HCT116 (cell line): ENCODE data around the gene LRFN4.

Experiments
- CEBPB ChIP-seq: IDR thresholded peaks from 2 replicates; pipeline ENCODE4 v1.6.1; 2012; ENCODE audit warnings: low read depth
- CTCF ChIP-seq, 3 experiments: fragments of 200-600 bp in 1 of 3; sonication (generic) in 1 of 3; IDR thresholded peaks in 2 of 3; conservative IDR thresholded peaks in 1 of 3; 2 replicates each; pipeline ENCODE4 v1.5.1; 2012 to 2017; ENCODE audit warnings: low read depth in 2 of 3, low read length in 2 of 3, antibody characterized with exemption in 1 of 3, borderline replicate concordance in 1 of 3, control low read depth in 1 of 3, mild to moderate bottlenecking in 1 of 3, mixed read lengths in 1 of 3, mixed run types in 1 of 3, moderate library complexity in 1 of 3; ENCODE audit not compliant: insufficient read depth in 1 of 3
- EGR1 ChIP-seq: IDR thresholded peaks from 2 replicates; pipeline ENCODE4 v1.6.1; 2012; ENCODE audit warnings: low read depth
- EZH2phosphoT487 ChIP-seq: fragments of 200-600 bp; IDR thresholded peaks from 2 replicates; pipeline ENCODE4 v1.6.1; 2018; ENCODE audit warnings: antibody characterized with exemption, borderline replicate concordance
- JUND ChIP-seq: IDR thresholded peaks from 2 replicates; pipeline ENCODE4 v1.6.1; 2012
- MAX ChIP-seq: IDR thresholded peaks from 2 replicates; pipeline ENCODE4 v1.6.1; 2012
- POLR2A ChIP-seq: IDR thresholded peaks from 2 replicates; pipeline ENCODE4 v1.7.0; 2011; ENCODE audit warnings: borderline replicate concordance; ENCODE audit not compliant: insufficient read depth, insufficient read length; ENCODE audit errors: extremely low read depth
- POLR2AphosphoS5 ChIP-seq: IDR thresholded peaks from 2 replicates; pipeline ENCODE4 v1.6.1; 2011; ENCODE audit warnings: mild to moderate bottlenecking, low read depth, low read length, moderate library complexity
- RAD21 ChIP-seq: IDR thresholded peaks from 2 replicates; pipeline ENCODE4 v1.6.1; 2012; ENCODE audit warnings: low read depth, mild to moderate bottlenecking
- REST ChIP-seq: IDR thresholded peaks from 2 replicates; pipeline ENCODE4 v1.6.1; 2012; ENCODE audit warnings: low read depth
- SP1 ChIP-seq: IDR thresholded peaks from 2 replicates; pipeline ENCODE4 v1.6.1; 2012; ENCODE audit warnings: low read depth
- SRF ChIP-seq: IDR thresholded peaks from 2 replicates; pipeline ENCODE4 v1.6.1; 2012; ENCODE audit warnings: low read depth
- YY1 ChIP-seq: IDR thresholded peaks from 2 replicates; pipeline ENCODE4 v1.6.1; 2011; ENCODE audit warnings: low read length, low read depth, moderate library complexity, mild to moderate bottlenecking; ENCODE audit not compliant: insufficient replicate concordance; ENCODE audit errors: extremely low read depth
- ZNF274 ChIP-seq: fragments of 200-500 bp; sonication (Bioruptor generic); IDR thresholded peaks from 2 replicates; pipeline ENCODE4 v1.6.1; 2014; ENCODE audit warnings: mild to moderate bottlenecking, low read depth, low read length, inconsistent platforms

GRCh38 chr11:66854231-66854661 is 2.6 kb upstream of the LRFN4 start:
- no peak for TF ChIP-seq SP1
- no peak for TF ChIP-seq EGR1
- no peak for TF ChIP-seq POLR2A
- TF ChIP-seq YY1: no peak
- no peak for TF ChIP-seq CTCF (IDR thresholded peaks at IDR 0.05 in 2 of 3, conservative IDR thresholded peaks at IDR 0.05 in 1 of 3; ENCODE audit: borderline replicate concordance in 1 of 3, insufficient read depth in 1 of 3, low read depth in 2 of 3, low read length in 2 of 3)
- TF ChIP-seq JUND: no peak
- TF ChIP-seq EZH2phosphoT487: no peak
- TF ChIP-seq POLR2AphosphoS5: no peak
- TF ChIP-seq RAD21: no peak
- no peak for TF ChIP-seq SRF
- TF ChIP-seq MAX: no peak
- TF ChIP-seq CEBPB: no peak
- TF ChIP-seq REST: no peak
- no peak for TF ChIP-seq ZNF274
